Astrocyte (in vitro differentiated cells and primary cell): ENCODE results near the gene SHB. TPM values are rescaled to one million over a fixed set of nuclear protein-coding genes. Genes with fewer than 3 reads are reported as not detected.
A peak's percentile ranks its signal among the peaks of the same experiment; 100 is the strongest.

ENCODE experiments used
- DNase-seq: peaks from one replicate; pipeline ENCODE4 v3.0.0-alpha.2; 2010; ENCODE audit warnings: low read depth
- FAIRE-seq: peaks from 2 replicates; lab custom pipeline; 2011; peaks lifted over from hg19 to GRCh38; lab: Jason Lieb, UNC
- H2AFZ ChIP-seq: 2 replicates; pipeline ENCODE4 v1.6.0; 2012; ENCODE audit warnings: low read depth, low read length, inconsistent platforms
- H3K27ac ChIP-seq: 2 replicates; pipeline ENCODE4 v1.5.1; 2011; ENCODE audit warnings: low read depth, low read length, inconsistent platforms
- H3K27me3 ChIP-seq: 2 replicates; pipeline ENCODE4 v1.6.0; 2011; ENCODE audit warnings: low read length, inconsistent platforms; ENCODE audit not compliant: insufficient read depth
- H3K36me3 ChIP-seq: 2 replicates; pipeline ENCODE4 v1.5.1; 2011; ENCODE audit warnings: low read length, inconsistent platforms; ENCODE audit not compliant: insufficient read depth
- H3K4me1 ChIP-seq: 2 replicates; pipeline ENCODE4 v1.5.1; 2011; ENCODE audit warnings: low read length, inconsistent platforms; ENCODE audit not compliant: insufficient read depth
- H3K4me2 ChIP-seq: 2 replicates; pipeline ENCODE4 v1.6.0; 2012; ENCODE audit warnings: low read length, inconsistent platforms
- H3K4me3 ChIP-seq: 2 replicates; pipeline ENCODE4 v1.5.1; 2011; ENCODE audit warnings: low read depth, mild to moderate bottlenecking, low read length, inconsistent platforms; ENCODE audit not compliant: insufficient read depth
- H3K79me2 ChIP-seq: 2 replicates; pipeline ENCODE4 v1.6.0; 2012; ENCODE audit warnings: mild to moderate bottlenecking, low read length, inconsistent platforms; ENCODE audit not compliant: insufficient read depth
- H3K9ac ChIP-seq: 2 replicates; pipeline ENCODE4 v1.6.0; 2012; ENCODE audit warnings: mild to moderate bottlenecking, low read length, inconsistent platforms
- H3K9me3 ChIP-seq: 2 replicates; pipeline ENCODE4 v1.5.1; 2012; ENCODE audit warnings: low read depth, mild to moderate bottlenecking, low read length, inconsistent platforms; ENCODE audit not compliant: insufficient read depth
- H4K20me1 ChIP-seq: 2 replicates; pipeline ENCODE4 v1.6.0; 2012; ENCODE audit warnings: low read length, inconsistent platforms; ENCODE audit not compliant: insufficient read depth
- H3K27ac Mint-ChIP-seq: one replicate; pipeline ENCODE4 v1.8.0; 2021; ENCODE audit warnings: mild to moderate bottlenecking, mixed read lengths; ENCODE audit not compliant: unreplicated experiment
- H3K27me3 Mint-ChIP-seq: one replicate; pipeline ENCODE4 v1.8.0; 2021; ENCODE audit warnings: low read depth, mixed read lengths; ENCODE audit not compliant: unreplicated experiment
- H3K36me3 Mint-ChIP-seq: one replicate; pipeline ENCODE4 v1.8.0; 2021; ENCODE audit warnings: low read depth, mixed read lengths; ENCODE audit not compliant: unreplicated experiment
- H3K4me1 Mint-ChIP-seq: one replicate; pipeline ENCODE4 v1.8.0; 2021; ENCODE audit warnings: low read depth, mixed read lengths; ENCODE audit not compliant: unreplicated experiment
- H3K4me3 Mint-ChIP-seq: one replicate; pipeline ENCODE4 v1.8.0; 2021; ENCODE audit warnings: mild to moderate bottlenecking, moderate library complexity, mixed read lengths; ENCODE audit not compliant: unreplicated experiment
- H3K9me3 Mint-ChIP-seq: one replicate; pipeline ENCODE4 v1.8.0; 2021; ENCODE audit warnings: mild to moderate bottlenecking, mixed read lengths; ENCODE audit not compliant: unreplicated experiment
- CTCF ChIP-seq: IDR thresholded peaks from 2 replicates; pipeline ENCODE4 v1.5.1; 2011; ENCODE audit warnings: low read depth, mild to moderate bottlenecking, inconsistent platforms, low read length, moderate library complexity; ENCODE audit not compliant: insufficient read depth
- EZH2 ChIP-seq: IDR thresholded peaks from 2 replicates; pipeline ENCODE4 v1.6.1; 2012; ENCODE audit warnings: mild to moderate bottlenecking, low read length, inconsistent platforms; ENCODE audit not compliant: insufficient read depth
- total RNA-seq: library from RNA; stranded (reverse); gene quantifications from 2 replicates; pipeline ENCODE4 v1.2.1, GENCODE V29; 2021

The SHB gene
- total RNA-seq, 1 donor from 2014 or later: 53.4 TPM

GRCh38 chr9:38067859-38068681 lies 957 bp downstream of the SHB start:
- Histone ChIP-seq H2AFZ (no peak overlapping the region), H4K20me1 (peaks cover 48% of the 10 kb centered on the region), H3K9me3 (no peaks in the 10 kb centered on the region), H3K4me2 (peak overlapping the region; percentile 90), H3K4me1 (peaks cover 40% of the 10 kb centered on the region), H3K27ac (peak overlapping the region; percentile 82), H3K79me2 (peaks cover 57% of the 10 kb centered on the region), H3K36me3 (no peaks in the 10 kb centered on the region), H3K9ac (peak overlapping the region; percentile 93), H3K27me3 (no peaks in the 10 kb centered on the region), H3K4me3 (peak overlapping the region; percentile 92)
- H3K4me3 Mint-ChIP-seq: peak overlapping the region; percentile 98
- FAIRE-seq: no peak
- H3K27ac Mint-ChIP-seq: peak overlapping the region; percentile 89
- DNase-seq: no peak
- no peaks in the 10 kb centered on the region for H3K27me3 Mint-ChIP-seq
- no peaks in the 10 kb centered on the region for H3K9me3 Mint-ChIP-seq
- TF ChIP-seq CTCF (no peak), EZH2 (no peak)
- peaks cover 42% of the 10 kb centered on the region for H3K4me1 Mint-ChIP-seq
- H3K36me3 Mint-ChIP-seq: peaks cover 19% of the 10 kb centered on the region

GRCh38 chr9:38066914-38067858 lies 1.8 kb downstream of the SHB start:
- H3K4me3 Mint-ChIP-seq: peak overlapping the region; percentile 98
- peaks cover 19% of the 10 kb centered on the region for H3K36me3 Mint-ChIP-seq
- DNase-seq: no peak
- Histone ChIP-seq H4K20me1 (peaks cover 56% of the 10 kb centered on the region), H3K4me2 (peak overlapping the region; percentile 90), H3K9ac (peak overlapping the region; percentile 93), H3K27me3 (no peaks in the 10 kb centered on the region), H3K4me3 (peak overlapping the region; percentile 92), H3K79me2 (peaks cover 66% of the 10 kb centered on the region), H3K9me3 (no peaks in the 10 kb centered on the region), H3K4me1 (peaks cover 48% of the 10 kb centered on the region), H2AFZ (no peak overlapping the region), H3K36me3 (no peaks in the 10 kb centered on the region), H3K27ac (peak overlapping the region; percentile 82)
- no peak for TF ChIP-seq CTCF
- no peak for TF ChIP-seq EZH2
- H3K4me1 Mint-ChIP-seq: peaks cover 51% of the 10 kb centered on the region
- FAIRE-seq: no peak
- H3K27ac Mint-ChIP-seq: peak overlapping the region; percentile 89
- no peaks in the 10 kb centered on the region for H3K9me3 Mint-ChIP-seq
- no peaks in the 10 kb centered on the region for H3K27me3 Mint-ChIP-seq
